HG03095 (cell line): ENCODE measurements around the gene EXOC3L2.

Experiments used
- ATAC-seq: cut with Tn5 transposase; IDR thresholded peaks from one replicate; pipeline ENCODE4 v1.9.1; 2021; ENCODE audit warnings: moderate library complexity; ENCODE audit not compliant: unreplicated experiment

Gene EXOC3L2

GRCh38 chr19:45222724-45223123 is 22.5 kb downstream of the EXOC3L2 start:
- ATAC-seq = no peak

- no peak for ATAC-seq
These were observed 26.1 kb downstream of the EXOC3L2 start for GRCh38 chr19:45218911-45219743.

GRCh38 chr19:45218426-45218825 is 26.8 kb downstream of the EXOC3L2 start:
- no peak for ATAC-seq

- no peak for ATAC-seq
These were observed 27.3 kb downstream of the EXOC3L2 start for GRCh38 chr19:45217957-45218334.

GRCh38 chr19:45217193-45217956 is 27.8 kb downstream of the EXOC3L2 start:
- ATAC-seq = no peak

GRCh38 chr19:45216667-45217066 is 28.5 kb downstream of the EXOC3L2 start:
- no peak for ATAC-seq

GRCh38 chr19:45215391-45216191 is 29.6 kb downstream of the EXOC3L2 start:
- ATAC-seq = no peak

- no peak for ATAC-seq
These were observed 32.2 kb downstream of the EXOC3L2 start for GRCh38 chr19:45213031-45213430.

GRCh38 chr19:45211751-45212381 is 33.3 kb downstream of the EXOC3L2 start:
- no peak for ATAC-seq

- ATAC-seq = no peak
These were observed 38.9 kb downstream of the EXOC3L2 start for GRCh38 chr19:45206328-45206727.

- no peak for ATAC-seq
These were observed 39.4 kb downstream of the EXOC3L2 start for GRCh38 chr19:45205810-45206209.

- ATAC-seq = no peak
These were observed 42.6 kb downstream of the EXOC3L2 start for GRCh38 chr19:45202637-45203036.

GRCh38 chr19:45200568-45200967 is 44.6 kb downstream of the EXOC3L2 start:
- ATAC-seq = no peak

- ATAC-seq = no peak
These were observed 49.4 kb downstream of the EXOC3L2 start for GRCh38 chr19:45195764-45196163.

GRCh38 chr19:45191375-45191774 is 53.8 kb downstream of the EXOC3L2 start:
- no peak for ATAC-seq

- ATAC-seq = no peak
These were observed 55.2 kb downstream of the EXOC3L2 start for GRCh38 chr19:45189971-45190370.

GRCh38 chr19:45187421-45188100 is 57.6 kb downstream of the EXOC3L2 start:
- no peak for ATAC-seq

- no peak for ATAC-seq
These were observed 58.5 kb downstream of the EXOC3L2 start for GRCh38 chr19:45186509-45187334.

- ATAC-seq = no peak
These were observed 61.1 kb downstream of the EXOC3L2 start for GRCh38 chr19:45184115-45184514.
